Frontal cortex (tissue), 4 donors: ENCODE measurements around the gene TRIO. TPM values are rescaled to one million over a fixed set of nuclear protein-coding genes. Genes with fewer than 3 reads are reported as not detected.

ENCODE experiments used
- DNase-seq, 2 donors: peaks; one replicate each; pipeline ENCODE4 v3.0.0; 2012; ENCODE audit warnings: low spot score in 2 of 2
- FAIRE-seq: peaks from 2 replicates; lab custom pipeline; 2012; peaks lifted over from hg19 to GRCh38; lab: Jason Lieb, UNC
- total RNA-seq: library from RNA; depleted of rRNA; stranded (reverse); fragments of >200 nt; gene quantifications from one replicate; pipeline ENCODE4 v1.2.3, GENCODE V29; 2014
- donor health status: control.
- donor health status: control.
- donor health status: control.

The TRIO gene
- total RNA-seq, 1 donor from 2014 or later: 310 TPM

DNA sequence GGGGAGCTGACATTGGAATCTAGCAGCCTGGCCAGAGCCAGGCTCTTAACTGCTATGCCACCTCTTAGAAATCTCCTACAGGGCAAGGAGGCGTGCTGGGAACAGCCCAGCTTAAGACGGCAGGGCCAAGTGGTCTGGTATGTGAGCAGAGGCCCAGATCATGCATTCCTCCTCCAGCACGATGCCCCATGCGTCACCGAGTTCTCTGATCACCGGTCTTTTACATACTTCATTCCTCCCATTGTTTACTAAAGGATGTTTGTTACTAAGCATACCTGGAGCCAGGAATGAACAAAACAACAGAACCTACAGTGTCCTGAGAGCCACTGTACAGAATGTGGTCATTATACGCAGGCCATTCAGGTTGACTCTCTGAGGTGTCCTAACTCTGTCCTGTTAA lies 73.8 kb downstream of the TRIO start:
- no peak for DNase-seq
- FAIRE-seq: no peak

DNA sequence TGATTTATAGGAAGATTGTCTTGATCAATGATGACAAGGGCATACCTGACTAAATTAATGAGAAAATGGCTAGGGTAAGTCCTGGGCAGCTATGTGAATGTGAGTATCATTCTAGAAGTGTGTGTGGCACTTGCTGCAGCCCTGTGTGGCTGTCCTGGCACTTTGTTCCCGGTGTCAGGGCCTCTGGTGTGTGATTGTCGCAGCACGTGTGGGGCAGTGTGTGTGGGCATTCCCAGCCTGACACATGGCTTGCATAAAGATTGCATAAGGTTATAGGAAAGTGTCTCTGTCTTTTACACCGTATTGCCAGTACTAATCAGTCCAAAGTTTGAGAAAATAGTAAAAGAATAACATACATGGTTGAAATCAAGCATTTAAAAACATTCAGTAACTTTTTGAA lies 74.4 kb downstream of the TRIO start:
- DNase-seq (no peak), FAIRE-seq (no peak)

DNA sequence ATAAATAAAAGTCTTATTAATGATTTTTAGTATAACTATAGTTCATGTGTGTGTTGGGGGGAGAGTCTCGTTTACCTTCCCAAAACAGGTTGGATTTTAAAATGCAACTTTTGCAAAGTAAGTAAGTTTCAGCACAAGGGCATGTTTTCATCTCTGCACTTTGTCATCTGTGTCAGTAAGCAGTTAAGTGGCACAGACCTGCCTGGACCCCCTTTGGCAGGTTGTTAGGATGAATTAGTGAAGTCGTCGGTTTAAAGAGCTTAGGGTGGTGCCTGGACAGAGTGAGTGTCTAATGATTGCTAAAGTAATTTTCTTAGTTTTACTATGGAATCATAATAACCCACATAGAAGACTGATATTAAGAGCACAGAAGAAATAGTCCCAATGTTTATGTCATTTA lies 74.9 kb downstream of the TRIO start:
- DNase-seq (no peak), FAIRE-seq (no peak)

DNA sequence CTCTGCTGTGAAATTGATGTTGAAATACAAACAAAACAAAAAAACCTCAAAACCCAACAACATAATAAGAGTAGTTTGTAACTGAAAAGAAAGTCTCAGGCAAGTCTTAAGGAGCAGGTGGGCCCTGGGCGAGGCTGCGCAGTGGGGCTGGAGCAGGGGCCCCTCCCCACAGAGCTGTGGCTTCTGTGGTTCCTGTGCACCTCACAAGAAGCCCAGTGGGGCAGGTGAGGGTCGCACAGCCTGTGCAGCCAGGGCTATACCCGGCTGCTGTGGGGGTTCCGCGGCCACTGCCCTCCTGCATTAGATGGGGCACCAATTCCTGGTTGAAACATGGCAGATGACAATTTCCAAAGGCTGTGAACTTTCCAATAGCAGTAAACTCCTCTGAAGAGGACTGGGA lies 75.3 kb downstream of the TRIO start:
- no peak for FAIRE-seq
- DNase-seq: no peak

DNA sequence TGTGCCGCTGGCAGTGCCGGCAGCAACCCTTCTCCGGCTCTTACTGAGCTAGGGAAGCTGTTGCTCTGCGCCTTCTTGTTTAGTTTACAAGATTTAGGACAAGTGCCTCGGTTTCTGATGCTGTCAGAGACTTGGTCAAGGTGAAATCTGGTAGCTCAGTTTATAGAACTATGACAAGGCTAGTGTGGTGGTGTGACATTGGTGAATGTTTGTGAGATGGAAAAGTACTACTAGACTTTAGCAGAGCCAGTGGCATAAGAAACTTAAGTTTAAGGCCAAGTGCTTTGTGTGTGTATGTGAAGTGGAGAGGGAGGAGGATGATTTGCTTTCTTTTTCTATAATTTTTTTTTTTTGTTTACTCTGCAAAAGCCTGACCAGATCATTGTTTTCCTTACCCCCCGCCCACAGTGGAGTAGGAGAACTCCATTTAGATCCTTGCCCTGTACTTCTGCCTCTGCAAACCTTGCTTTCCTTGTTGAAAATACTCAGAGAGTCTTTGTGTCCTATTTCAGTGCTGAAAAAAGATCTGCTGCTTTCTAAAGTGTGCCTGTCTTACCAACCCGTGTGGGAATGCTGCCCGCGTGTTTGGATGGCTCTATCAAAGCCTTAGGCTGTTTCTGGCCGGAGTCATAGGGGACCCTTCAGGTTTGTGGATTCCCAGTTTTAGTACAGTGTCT lies 75.9 kb downstream of the TRIO start:
- DNase-seq (peak in 1 of 2 donors; percentile 22), FAIRE-seq (no peak)

DNA sequence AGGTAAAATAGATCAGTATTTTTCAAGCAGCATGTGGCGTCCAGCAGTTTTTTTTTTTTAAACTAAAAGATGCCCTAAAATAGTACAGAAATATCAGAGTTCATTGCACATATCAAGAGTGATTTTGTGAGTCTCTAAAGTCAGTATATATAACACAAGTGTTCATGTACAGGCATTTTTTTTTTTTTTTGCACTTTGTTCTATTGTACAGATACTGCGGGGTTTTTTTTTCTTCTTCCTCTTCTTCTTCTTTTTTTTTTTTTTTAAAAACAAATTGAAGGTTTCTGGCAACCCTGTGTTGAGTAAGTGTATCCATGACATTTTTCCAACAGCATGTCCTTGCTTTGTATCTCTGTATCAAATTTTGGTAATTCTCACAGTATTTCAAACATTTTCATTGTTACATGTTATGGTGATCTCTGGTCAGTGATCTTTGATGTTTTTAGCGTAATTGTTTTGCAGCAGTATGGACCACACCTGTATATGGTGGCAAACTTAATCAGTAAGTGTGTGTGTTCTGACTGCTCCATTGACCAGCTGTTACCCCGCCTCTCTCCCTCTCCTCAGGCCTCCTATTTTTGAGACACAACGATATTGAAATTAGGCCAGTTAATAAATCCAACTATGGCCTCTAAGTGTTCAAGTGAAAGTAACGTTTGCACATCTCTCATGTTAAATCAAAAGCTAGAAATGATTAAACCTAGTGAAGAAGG lies 76.8 kb downstream of the TRIO start:
- FAIRE-seq (no peak), DNase-seq (no peak)

DNA sequence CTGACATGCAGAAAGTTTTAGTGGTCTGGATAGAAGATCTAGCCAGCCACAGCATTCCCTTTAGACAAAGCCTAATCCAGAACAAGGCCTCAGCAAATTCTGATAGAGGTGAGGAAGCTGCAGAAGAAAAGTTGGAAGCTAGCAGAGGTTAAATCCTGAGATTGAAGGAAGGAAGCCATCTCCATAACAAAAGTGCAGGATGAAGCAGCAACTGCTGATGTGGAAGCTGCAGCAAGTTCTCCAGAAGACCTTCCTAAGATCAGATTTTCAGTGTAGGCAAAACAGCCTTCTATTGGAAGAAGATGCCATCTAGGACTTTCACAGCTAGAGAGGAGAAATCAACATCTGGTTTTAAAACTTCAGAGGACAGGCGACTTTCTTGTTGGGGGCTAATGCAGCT lies 77.5 kb downstream of the TRIO start:
- no peak for DNase-seq
- no peak for FAIRE-seq

DNA sequence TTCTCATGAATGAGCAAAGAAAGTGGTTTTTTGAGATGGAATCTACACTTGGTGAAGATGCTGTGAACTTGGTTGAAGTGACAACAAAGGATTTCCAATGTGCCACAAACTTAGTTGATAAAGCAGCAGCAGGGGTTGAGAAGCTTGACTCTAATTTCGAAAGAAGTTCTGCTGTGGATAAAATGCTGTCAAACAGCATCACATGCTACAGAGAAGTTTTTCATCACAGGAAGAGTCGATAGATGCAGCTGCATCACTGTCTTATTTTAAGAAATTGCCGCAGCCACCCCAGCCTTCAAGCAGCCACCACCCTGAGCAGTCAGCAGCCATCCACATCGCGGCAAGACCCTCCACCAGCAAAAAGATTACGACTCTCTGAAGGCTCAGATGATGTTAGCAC lies 78.6 kb downstream of the TRIO start:
- FAIRE-seq (no peak), DNase-seq (no peak)

DNA sequence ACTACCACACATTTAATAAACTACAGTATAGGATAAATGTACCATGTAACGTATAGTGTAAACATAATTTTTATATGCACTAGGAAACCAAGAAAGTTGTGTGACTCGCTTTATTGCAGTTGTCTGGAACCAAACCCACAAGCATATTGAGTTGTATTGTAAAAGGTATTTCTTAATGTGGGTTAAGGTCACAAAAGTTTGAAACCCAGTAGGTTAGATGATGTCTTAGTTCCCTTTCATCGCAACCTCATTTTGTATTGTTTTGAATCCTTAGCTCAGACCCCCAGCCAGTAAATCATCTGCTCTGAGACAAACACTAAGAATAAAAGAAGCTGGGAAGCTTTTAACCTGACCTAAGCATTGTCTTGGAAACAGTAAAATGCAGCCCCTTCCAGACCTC lies 79.1 kb downstream of the TRIO start:
- FAIRE-seq: no peak
- no peak for DNase-seq

DNA sequence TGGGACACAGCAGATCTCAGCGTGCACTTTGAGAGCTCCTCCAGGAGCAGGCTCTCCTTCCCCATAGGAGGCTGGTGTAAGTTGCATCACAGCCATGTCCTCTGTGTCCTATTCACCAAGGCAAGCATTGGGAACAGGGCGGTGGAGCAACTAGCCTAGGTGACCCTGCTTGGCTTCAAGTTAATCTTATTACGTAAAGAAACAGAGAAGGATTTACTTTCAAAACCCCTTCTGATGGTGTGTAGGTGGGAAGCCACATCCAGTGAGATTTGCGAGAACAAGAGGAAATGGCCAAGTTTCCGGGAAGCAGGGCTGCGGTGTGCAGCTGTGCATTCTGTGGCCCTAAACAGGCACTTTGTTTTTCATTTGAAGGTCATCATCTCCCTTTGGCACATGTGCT lies 80.2 kb downstream of the TRIO start:
- FAIRE-seq (no peak), DNase-seq (no peak)

DNA sequence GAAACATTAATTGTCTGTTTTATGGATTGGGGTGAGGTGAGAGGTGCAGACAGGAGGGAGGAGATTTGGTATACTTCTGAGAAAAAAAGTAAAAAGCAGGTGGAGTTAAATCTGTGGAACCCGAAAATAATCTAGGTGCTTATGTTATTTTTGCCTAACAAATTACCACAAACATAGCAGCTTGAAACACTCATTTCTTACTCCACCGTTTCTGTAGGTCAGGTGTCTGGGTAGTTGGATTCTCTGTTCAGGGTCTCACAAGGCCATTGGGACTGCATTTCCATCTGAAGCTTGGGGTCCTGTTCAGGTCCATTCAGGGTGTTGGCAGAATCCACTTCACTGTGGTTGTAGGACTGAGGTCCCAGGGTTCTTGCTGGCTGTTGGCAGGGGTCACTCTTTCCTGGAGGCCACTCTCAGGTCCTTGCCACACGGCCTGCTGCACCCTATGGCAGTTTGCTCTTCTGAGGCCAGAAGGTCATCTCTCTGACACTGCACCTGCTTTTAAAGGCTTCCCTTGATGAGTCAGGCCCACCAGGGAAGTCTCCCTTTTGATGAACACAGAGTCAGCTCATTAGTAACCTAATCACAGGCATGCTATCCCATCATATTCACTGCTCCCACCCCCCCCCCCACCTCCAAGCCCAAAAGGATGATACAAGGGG lies 82.2 kb downstream of the TRIO start:
- no peak for DNase-seq
- FAIRE-seq: no peak

DNA sequence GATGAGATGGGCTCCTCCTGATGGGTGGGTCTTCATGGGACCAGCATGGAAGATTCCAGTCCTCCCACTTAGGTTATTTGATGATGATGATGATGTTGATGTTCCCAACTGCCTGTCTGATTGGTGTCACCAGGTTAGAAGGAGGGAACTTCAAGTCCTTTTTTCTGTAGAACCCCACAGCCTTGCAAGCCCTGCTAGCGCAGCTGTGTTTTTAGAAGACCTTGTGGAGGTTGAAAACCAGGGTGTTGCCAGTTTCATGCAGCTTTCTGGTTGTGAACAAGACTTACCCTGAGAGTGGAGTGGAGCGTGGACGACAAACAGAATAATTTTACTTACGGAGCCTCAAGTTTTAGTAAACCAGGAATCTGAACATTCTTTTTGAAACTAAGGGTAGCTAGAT lies 83.0 kb downstream of the TRIO start:
- DNase-seq (no peak), FAIRE-seq (no peak)

DNA sequence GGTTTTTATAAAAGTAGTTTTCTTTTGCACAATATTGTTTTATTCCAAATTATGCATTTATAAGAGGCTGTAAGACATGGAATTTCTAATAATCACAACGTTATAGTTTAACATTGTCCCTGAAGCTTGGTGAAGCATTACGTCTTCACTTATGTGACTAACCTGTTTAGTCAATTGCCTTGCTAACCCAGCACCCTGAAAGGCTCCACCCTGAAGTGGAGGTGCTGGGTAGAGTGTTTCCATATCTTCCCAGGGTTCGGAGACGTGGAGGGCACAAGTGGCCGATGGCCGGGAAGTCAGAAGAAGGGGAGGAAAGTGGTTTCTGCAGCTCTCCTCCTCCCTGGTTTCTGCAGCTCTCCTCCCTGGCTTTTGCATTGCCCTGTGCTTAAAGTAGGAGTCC lies 83.4 kb downstream of the TRIO start:
- no peak for DNase-seq
- FAIRE-seq: no peak

DNA sequence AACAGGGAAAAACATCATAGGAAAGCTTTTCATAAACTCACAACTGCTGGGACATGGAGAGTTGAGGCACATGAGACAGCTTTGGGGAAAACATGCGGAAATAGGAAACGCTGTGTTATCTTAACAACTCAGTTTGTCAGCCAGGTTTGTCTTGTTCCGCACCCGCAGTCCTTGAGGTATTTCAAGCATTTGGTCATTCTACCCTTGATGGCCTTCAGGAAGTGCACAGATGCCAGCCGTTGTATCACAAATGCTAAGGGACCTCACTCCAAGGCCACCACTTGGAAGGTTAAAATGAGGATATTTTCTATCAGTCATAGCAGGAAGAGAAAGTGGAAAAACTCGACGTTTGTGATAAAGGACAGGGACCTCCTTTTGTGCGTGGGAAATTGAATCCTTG lies 83.8 kb downstream of the TRIO start:
- FAIRE-seq (no peak), DNase-seq (no peak)

DNA sequence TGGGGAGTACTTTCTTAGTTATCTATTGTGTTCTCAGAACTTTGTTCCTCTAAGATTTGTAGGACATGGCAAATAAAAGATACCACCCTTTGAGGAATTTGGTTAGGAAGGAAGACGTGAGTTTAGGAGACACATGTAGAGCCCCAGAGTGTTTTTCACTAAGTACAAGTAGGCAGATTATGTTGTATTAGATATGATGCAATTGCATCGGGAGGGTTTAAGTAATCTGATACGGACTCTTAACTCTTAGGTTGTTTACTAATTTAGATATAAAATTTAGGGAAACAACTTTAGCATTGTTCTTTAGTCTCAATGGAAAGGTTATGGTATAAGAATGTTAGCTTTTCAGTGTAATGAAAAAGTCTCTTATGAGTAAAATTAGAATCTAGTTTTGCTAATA lies 84.4 kb downstream of the TRIO start:
- no peak for FAIRE-seq
- no peak for DNase-seq

DNA sequence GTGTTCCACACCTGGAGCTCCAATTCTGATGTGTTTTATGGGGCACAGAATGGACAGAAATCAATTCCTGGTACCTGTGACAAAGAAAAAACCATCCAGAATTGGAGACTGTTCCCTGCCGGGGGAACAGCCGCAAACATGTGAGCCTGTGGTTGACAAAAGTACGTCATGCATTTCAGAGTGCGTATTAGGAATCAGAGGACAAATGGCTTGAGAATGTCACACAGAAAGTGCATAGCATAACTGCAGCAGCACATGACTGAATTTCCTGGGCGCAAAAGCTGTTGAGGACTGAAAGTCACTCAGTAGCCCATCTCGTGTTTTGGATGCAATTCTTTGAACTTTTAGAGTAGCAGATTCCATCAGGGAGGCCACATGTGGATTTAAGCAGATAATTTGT lies 85.1 kb downstream of the TRIO start:
- FAIRE-seq (no peak), DNase-seq (no peak)

DNA sequence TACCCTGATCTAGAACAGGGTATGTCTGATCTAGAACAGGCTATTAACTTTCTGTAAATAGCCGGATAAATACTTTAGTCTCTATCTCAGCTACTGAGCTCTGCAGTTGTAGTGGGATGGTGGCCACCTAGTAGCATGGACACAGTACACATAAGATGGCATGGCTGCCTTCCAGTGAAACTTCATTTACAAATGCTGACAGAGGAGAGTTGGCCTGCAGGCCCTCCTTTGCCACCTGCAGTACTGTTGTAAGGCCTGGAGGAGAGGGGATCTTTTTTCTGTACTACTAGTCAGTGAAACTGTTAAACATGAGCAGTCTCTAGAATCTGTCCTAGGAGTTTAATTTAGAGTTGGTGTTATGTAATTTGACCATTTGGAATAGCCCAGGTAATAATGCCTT lies 86.0 kb downstream of the TRIO start:
- FAIRE-seq: no peak
- no peak for DNase-seq

DNA sequence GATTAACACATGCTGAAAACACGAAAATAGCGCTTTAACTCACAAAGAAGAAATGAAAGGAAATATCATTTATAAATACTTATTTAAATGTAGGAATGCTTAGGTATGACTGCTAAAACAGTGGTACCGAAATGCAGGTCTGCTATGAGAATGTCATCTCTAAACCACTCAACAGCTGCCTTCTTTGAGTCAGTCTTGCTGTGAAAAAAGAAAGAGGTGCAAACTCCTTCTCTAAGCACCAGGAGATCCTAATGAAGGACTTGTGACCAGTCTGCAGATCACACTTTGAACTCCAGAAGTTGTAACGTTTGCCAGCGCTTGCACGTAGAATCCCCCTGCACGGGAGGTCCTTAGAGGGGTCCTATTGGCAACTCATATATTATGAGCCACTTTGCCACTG lies 86.6 kb downstream of the TRIO start:
- FAIRE-seq: no peak
- DNase-seq: no peak

DNA sequence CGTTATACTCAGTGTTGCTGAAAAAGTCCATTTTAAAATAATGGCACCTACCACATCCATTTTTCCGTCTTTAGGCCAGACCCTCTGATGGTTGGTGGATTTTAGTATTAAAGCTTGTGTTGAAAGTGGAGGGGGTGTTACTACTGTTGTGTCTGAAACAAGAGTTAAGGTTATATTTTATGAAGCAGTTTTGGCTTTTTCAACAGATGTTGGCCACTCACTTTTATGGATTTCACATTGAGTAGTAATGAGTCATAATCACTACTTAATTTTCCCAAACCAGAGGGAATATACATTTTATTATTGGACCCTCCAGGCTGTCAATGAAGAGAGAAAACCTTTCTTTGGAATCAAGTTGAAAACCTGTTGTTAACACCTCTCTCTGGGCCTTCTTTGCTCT lies 88.0 kb downstream of the TRIO start:
- FAIRE-seq (no peak), DNase-seq (no peak)

DNA sequence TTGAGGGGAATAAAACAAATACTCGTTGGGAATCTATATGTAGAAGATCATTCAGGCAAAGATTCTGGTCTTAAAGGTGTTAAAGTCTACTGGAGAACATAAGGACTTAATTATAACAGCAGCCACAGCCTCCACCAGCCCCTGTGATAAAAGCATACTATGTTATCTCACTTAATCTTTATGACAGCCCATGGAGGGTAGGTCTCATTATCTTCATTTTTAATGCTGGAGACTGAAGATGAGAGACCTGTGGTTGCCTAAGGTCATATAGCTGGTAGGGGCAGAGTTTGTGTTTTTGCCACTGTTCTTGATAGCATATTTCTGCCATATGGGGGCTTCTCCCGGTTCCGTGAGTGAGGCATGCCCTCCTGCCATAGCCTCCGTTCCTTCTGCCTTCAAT lies 88.7 kb downstream of the TRIO start:
- no peak for FAIRE-seq
- no peak for DNase-seq

DNA sequence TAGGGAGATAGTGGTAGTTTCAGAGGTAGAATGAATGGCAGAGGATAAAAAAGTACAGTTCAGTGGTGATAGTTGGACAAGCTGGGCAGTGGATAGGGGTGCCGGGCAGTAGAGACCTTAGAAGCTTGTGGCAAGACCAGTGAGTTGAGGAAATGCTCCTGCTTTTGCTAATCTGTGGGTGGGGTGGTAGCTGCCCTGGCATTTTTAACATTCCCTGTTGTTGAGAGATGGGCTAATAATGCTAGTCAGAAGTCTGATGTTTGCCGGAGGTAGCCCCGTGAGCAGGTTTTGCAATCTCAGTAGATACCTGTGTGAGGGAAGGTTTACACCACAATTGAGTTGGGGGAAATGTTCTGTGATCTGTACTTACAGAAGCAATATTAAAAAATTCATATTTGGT lies 91.1 kb downstream of the TRIO start:
- DNase-seq: no peak
- no peak for FAIRE-seq

DNA sequence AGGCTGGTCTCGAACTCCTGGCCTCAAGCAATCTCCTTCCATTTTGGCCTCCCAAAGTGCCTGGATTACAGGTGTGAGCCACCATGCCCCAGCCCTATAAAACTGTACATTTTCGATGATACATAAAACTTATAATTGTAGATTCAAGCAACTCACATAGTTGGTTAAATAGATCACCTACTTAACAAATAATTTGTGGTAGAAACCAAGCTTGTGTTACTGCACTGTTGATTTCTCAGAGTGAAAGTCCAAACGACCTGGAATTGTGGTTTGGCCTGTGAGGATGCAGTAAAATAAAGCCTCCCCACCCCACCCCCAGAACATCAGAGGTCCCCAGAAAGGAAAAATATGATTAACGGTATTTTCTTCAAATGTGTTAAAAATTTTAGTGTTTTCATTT lies 92.7 kb downstream of the TRIO start:
- no peak for FAIRE-seq
- no peak for DNase-seq
